Measurements from ENCODE around the gene RTP3. TPM values are rescaled to one million over a fixed set of nuclear protein-coding genes. Genes with fewer than 3 reads are reported as not detected.
A peak's percentile ranks its signal among the peaks of the same experiment; 100 is the strongest.

Gene RTP3
- total RNA-seq, 1 donor from 2014 or later = not detected

DNA sequence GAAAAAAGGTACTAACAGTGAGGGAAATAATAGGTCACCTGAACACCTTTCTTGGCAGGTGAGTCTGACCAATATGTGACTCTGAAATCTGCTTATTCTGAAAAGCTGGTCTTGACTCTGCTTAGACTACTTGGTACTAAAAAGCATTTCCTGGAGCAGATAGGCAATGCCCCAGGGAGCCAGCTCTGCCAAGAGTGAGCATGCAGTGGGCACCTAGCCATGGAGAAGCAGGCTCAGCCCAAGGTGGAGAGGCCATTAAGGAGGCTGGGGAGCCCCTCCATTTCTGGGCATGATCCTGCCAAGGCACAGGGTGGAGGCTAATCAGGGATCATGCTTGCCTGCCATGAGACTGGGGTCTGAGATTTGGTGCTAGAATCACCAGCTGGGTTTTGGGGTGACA lies 31.5 kb upstream of the RTP3 start:
- no peak for TF ChIP-seq CTCF (IDR thresholded peaks at IDR 0.05; ENCODE audit: insufficient read depth, low read length, severe bottlenecking)
- FAIRE-seq (peak; percentile 36), DNase-seq (ENCODE audit: low read depth) (no peak)
- Histone ChIP-seq H3K4me3 (ENCODE audit: low read depth, low read length) (no peak overlapping the region), H3K27me3 (ENCODE audit: control insufficient read depth, insufficient read depth, low read length) (peaks cover 22% of the 10 kb centered on the region), H3K36me3 (ENCODE audit: control insufficient read depth, insufficient read depth, low read length) (no peaks in the 10 kb centered on the region)

DNA sequence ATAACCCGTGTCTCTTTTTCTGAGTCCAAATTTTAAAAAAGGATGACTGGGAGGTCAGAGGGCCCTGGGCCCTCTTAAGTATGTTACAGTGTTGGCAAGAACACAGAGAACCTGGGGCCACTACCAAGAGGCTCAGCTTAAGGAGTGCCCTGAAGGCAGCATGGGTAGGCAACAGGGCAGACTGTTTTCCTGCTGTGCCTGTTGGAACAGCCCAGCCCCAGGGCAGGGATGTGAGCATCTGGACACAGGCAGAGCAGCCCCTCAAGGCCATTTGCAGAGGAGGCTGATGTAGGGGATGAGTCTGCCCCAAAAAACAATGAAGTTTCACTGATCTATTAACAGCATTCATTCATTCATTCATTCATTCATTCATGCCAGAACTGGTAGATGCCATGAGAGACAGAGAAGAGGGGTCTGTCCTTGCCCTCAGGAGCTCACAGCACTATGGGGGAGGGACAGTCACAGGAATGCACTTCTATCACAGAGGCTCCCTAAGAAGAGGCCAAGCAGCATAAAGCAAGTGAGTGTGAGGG lies 30.8 kb upstream of the RTP3 start:
- DNase-seq (ENCODE audit: low read depth) = no peak
- no peak for TF ChIP-seq CTCF (IDR thresholded peaks at IDR 0.05; ENCODE audit: insufficient read depth, low read length, severe bottlenecking)
- Histone ChIP-seq H3K36me3 (ENCODE audit: control insufficient read depth, insufficient read depth, low read length) (no peaks in the 10 kb centered on the region), H3K4me3 (ENCODE audit: low read depth, low read length) (no peak overlapping the region), H3K27me3 (ENCODE audit: control insufficient read depth, insufficient read depth, low read length) (peaks cover 25% of the 10 kb centered on the region)
- FAIRE-seq = peak; percentile 18

DNA sequence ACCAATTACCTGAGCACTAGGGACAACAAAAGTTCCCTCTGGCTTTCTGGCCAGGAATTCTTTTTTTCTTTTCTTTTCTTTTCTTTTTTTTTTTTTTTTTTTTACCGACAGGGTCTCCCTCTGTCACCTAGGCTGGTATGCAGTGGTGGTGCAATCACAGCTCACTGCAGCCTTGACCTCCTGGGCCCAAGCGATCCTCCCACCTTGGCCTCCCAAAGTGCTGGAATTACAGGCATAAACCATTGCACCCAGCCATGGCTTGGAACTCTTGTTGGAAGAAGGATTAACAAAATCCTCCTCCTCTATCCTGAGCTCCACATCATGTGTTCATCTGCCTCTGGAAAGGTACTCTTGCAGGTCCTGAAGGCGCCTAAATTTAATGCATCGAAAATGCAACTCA lies 30.2 kb upstream of the RTP3 start:
- no peak for FAIRE-seq

GRCh38 chr3:46468753-46469600 lies 28.8 kb upstream of the RTP3 start:
- peak; percentile 43 for FAIRE-seq
- no peak for TF ChIP-seq CTCF (IDR thresholded peaks at IDR 0.05; ENCODE audit: insufficient read depth, low read length, severe bottlenecking)

More for the DNA sequence above, 30.2 kb upstream of the RTP3 start:
- no peaks in the 10 kb centered on the region for H3K36me3 ChIP-seq (ENCODE audit: control insufficient read depth, insufficient read depth, low read length)
- no peak for DNase-seq (ENCODE audit: low read depth)
- no peak overlapping the region for H3K4me3 ChIP-seq (ENCODE audit: low read depth, low read length)
- H3K27me3 ChIP-seq (ENCODE audit: control insufficient read depth, insufficient read depth, low read length) = peaks cover 25% of the 10 kb centered on the region
- no peak for TF ChIP-seq CTCF (IDR thresholded peaks at IDR 0.05; ENCODE audit: insufficient read depth, low read length, severe bottlenecking)

DNA sequence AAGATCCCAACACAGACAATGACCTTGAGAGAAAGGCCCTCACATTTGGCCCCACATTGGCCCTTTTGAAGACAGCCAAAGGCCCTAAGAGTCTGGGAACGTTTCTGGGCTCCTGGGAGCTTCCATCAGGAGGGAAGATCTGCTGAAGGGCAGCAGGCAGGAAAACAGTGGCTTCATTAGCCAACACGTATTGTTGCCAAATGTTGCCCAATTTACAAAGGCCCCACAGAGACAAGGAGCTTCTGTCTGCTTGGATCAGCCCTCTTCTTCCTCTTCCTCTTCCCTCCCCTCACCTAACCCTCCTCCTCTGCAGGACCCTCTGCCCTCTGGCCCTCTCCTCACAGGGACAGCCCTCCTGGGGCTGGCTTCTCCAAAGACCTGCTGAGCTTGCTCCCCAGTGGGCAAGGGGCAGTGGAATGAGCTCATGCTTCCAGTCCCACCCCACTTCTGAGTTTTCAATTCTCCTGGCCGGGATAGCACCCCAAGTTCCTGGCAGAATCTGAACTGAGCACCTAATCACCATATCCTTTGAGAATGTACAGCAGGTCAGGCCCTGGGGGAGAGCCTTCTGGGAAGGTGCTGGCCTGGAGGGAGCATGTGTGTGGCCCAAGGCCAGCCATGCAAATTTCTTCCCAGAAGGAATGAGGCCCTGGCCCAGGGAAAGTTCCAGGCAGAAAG lies 28.0 kb upstream of the RTP3 start:
- DNase-seq (ENCODE audit: low read depth) = no peak
- Histone ChIP-seq H3K36me3 (ENCODE audit: control insufficient read depth, insufficient read depth, low read length) (no peaks in the 10 kb centered on the region), H3K4me3 (ENCODE audit: low read depth, low read length) (no peak overlapping the region), H3K27me3 (ENCODE audit: control insufficient read depth, insufficient read depth, low read length) (peaks cover 13% of the 10 kb centered on the region)
- FAIRE-seq = no peak
- no peak for TF ChIP-seq CTCF (IDR thresholded peaks at IDR 0.05; ENCODE audit: insufficient read depth, low read length, severe bottlenecking)

More at GRCh38 chr3:46468753-46469600, 28.8 kb upstream of the RTP3 start:
- Histone ChIP-seq H3K27me3 (ENCODE audit: control insufficient read depth, insufficient read depth, low read length) (peaks cover 19% of the 10 kb centered on the region), H3K36me3 (ENCODE audit: control insufficient read depth, insufficient read depth, low read length) (no peaks in the 10 kb centered on the region), H3K4me3 (ENCODE audit: low read depth, low read length) (no peak overlapping the region)
- no peak for DNase-seq (ENCODE audit: low read depth)
